Activated T-cell treated with anti-CD3 and anti-CD28 coated beads, Interleukin-2, amount 50 U/mL, for 72 hours (primary cell): ENCODE data around the gene PLXNA2. TPM values are rescaled to one million over a fixed set of nuclear protein-coding genes. Genes with fewer than 3 reads are reported as not detected.

Experiments used
- ATAC-seq, 2 donors: fragments of 150-1000 bp; cut with Tn5 transposase; replicated peaks in 1 of 2; 2 replicates each; pipeline ENCODE4 v1.10.0; 2021; ENCODE audit warnings: moderate library complexity in 2 of 2, mild to moderate bottlenecking in 1 of 2
- DNase-seq, 2 donors: peaks; one replicate each; pipeline ENCODE4 v3.0.0; 2021 to 2022; ENCODE audit warnings: mixed read lengths in 1 of 2
- H3K27ac Mint-ChIP-seq: one replicate; pipeline ENCODE4 v1.8.0; 2022; ENCODE audit warnings: mild to moderate bottlenecking, moderate library complexity, mixed read lengths
- H3K27me3 Mint-ChIP-seq: one replicate; pipeline ENCODE4 v1.8.0; 2022; ENCODE audit warnings: low read depth, mixed read lengths
- H3K36me3 Mint-ChIP-seq, 2 donors: one replicate each; pipeline ENCODE4 v1.8.0; 2022; ENCODE audit warnings: mixed read lengths in 2 of 2, mild to moderate bottlenecking in 1 of 2; ENCODE audit not compliant: insufficient read depth in 2 of 2
- H3K4me1 Mint-ChIP-seq: one replicate; pipeline ENCODE4 v1.8.0; 2022; ENCODE audit warnings: low read depth, mixed read lengths
- H3K4me3 Mint-ChIP-seq, 2 donors: one replicate each; pipeline ENCODE4 v1.8.0; 2022; ENCODE audit warnings: mild to moderate bottlenecking in 2 of 2, mixed read lengths in 2 of 2, moderate library complexity in 2 of 2
- H3K9me3 Mint-ChIP-seq, 2 donors: one replicate each; pipeline ENCODE4 v1.8.0; 2022; ENCODE audit warnings: mixed read lengths in 2 of 2
- total RNA-seq, 2 donors: library from RNA; stranded (reverse); gene quantifications; one replicate each; pipeline ENCODE4 v1.2.3, GENCODE V29; 2022

PLXNA2 gene
- total RNA-seq, 2 donors from 2014 or later, result 0.07 to 0.72 TPM

- no peaks in the 10 kb centered on the region for H3K36me3 Mint-ChIP-seq
- H3K27ac Mint-ChIP-seq, result no peak overlapping the region
- no peak overlapping the region for H3K4me3 Mint-ChIP-seq
- H3K4me1 Mint-ChIP-seq, result peaks cover 15% of the 10 kb centered on the region
- no peaks in the 10 kb centered on the region for H3K27me3 Mint-ChIP-seq
- ATAC-seq (no peak), DNase-seq (no peak)
- no peaks in the 10 kb centered on the region for H3K9me3 Mint-ChIP-seq
Observed at GRCh38 chr1:208192995-208193394, 51.2 kb downstream of the PLXNA2 start.

GRCh38 chr1:208190784-208191183 lies 53.4 kb downstream of the PLXNA2 start:
- no peak for ATAC-seq
- Mint-ChIP-seq H3K4me3 (no peak overlapping the region), H3K4me1 (peaks cover 22% of the 10 kb centered on the region)

GRCh38 chr1:208189716-208190115 lies 54.5 kb downstream of the PLXNA2 start:
- no peak for DNase-seq
- H3K4me3 Mint-ChIP-seq, result no peak overlapping the region
- no peak for ATAC-seq
- H3K27me3 Mint-ChIP-seq, result peaks cover 10% of the 10 kb centered on the region
- H3K4me1 Mint-ChIP-seq, result peaks cover 22% of the 10 kb centered on the region
- no peaks in the 10 kb centered on the region for H3K9me3 Mint-ChIP-seq
- no peak overlapping the region for H3K27ac Mint-ChIP-seq
- no peaks in the 10 kb centered on the region for H3K36me3 Mint-ChIP-seq

More at GRCh38 chr1:208190784-208191183, 53.4 kb downstream of the PLXNA2 start:
- Mint-ChIP-seq H3K27me3 (peaks cover 7% of the 10 kb centered on the region), H3K27ac (no peak overlapping the region), H3K36me3 (no peaks in the 10 kb centered on the region), H3K9me3 (no peaks in the 10 kb centered on the region)
- DNase-seq, result no peak

- ATAC-seq, result peak; percentile 74 to 82
Observed at GRCh38 chr1:208189183-208189582, 55.0 kb downstream of the PLXNA2 start.

GRCh38 chr1:208188607-208189006 lies 55.6 kb downstream of the PLXNA2 start:
- no peaks in the 10 kb centered on the region for H3K36me3 Mint-ChIP-seq

More at GRCh38 chr1:208189183-208189582, 55.0 kb downstream of the PLXNA2 start:
- H3K27me3 Mint-ChIP-seq, result peaks cover 10% of the 10 kb centered on the region
- no peaks in the 10 kb centered on the region for H3K36me3 Mint-ChIP-seq
- H3K4me1 Mint-ChIP-seq, result peaks cover 28% of the 10 kb centered on the region
- peak; percentile 1 to 26 for DNase-seq
- H3K27ac Mint-ChIP-seq, result no peak overlapping the region
- no peak overlapping the region for H3K4me3 Mint-ChIP-seq
- no peaks in the 10 kb centered on the region for H3K9me3 Mint-ChIP-seq

GRCh38 chr1:208187499-208188041 lies 56.6 kb downstream of the PLXNA2 start:
- Mint-ChIP-seq H3K4me1 (peaks cover 28% of the 10 kb centered on the region), H3K27ac (no peak overlapping the region), H3K4me3 (no peak overlapping the region), H3K36me3 (no peaks in the 10 kb centered on the region), H3K9me3 (no peaks in the 10 kb centered on the region), H3K27me3 (peaks cover 10% of the 10 kb centered on the region)
- no peak for ATAC-seq
- no peak for DNase-seq

More at GRCh38 chr1:208188607-208189006, 55.6 kb downstream of the PLXNA2 start:
- H3K27me3 Mint-ChIP-seq, result peaks cover 10% of the 10 kb centered on the region
- DNase-seq (no peak), ATAC-seq (no peak)
- no peaks in the 10 kb centered on the region for H3K9me3 Mint-ChIP-seq
- H3K4me3 Mint-ChIP-seq, result no peak overlapping the region
- peaks cover 28% of the 10 kb centered on the region for H3K4me1 Mint-ChIP-seq
- H3K27ac Mint-ChIP-seq, result no peak overlapping the region

- no peak for DNase-seq
- H3K36me3 Mint-ChIP-seq, result no peaks in the 10 kb centered on the region
- ATAC-seq, result no peak
- no peaks in the 10 kb centered on the region for H3K9me3 Mint-ChIP-seq
- peaks cover 10% of the 10 kb centered on the region for H3K27me3 Mint-ChIP-seq
- no peak overlapping the region for H3K27ac Mint-ChIP-seq
- peaks cover 28% of the 10 kb centered on the region for H3K4me1 Mint-ChIP-seq
- H3K4me3 Mint-ChIP-seq, result no peak overlapping the region
Observed at GRCh38 chr1:208185801-208186231, 58.4 kb downstream of the PLXNA2 start.

- no peak overlapping the region for H3K27ac Mint-ChIP-seq
- peaks cover 28% of the 10 kb centered on the region for H3K4me1 Mint-ChIP-seq
- H3K36me3 Mint-ChIP-seq, result no peaks in the 10 kb centered on the region
- H3K9me3 Mint-ChIP-seq, result no peaks in the 10 kb centered on the region
- ATAC-seq (no peak), DNase-seq (no peak)
- H3K27me3 Mint-ChIP-seq, result peaks cover 10% of the 10 kb centered on the region
- no peak overlapping the region for H3K4me3 Mint-ChIP-seq
Observed at GRCh38 chr1:208184966-208185654, 59.1 kb downstream of the PLXNA2 start.

GRCh38 chr1:208183977-208184911 lies 59.9 kb downstream of the PLXNA2 start:
- peaks cover 10% of the 10 kb centered on the region for H3K27me3 Mint-ChIP-seq
- H3K36me3 Mint-ChIP-seq, result no peaks in the 10 kb centered on the region
- H3K4me3 Mint-ChIP-seq, result no peak overlapping the region
- H3K4me1 Mint-ChIP-seq, result peaks cover 26% of the 10 kb centered on the region
- DNase-seq (peak in 1 of 2 donors; percentile 10), ATAC-seq (peak; percentile 74 to 79)
- no peaks in the 10 kb centered on the region for H3K9me3 Mint-ChIP-seq
- no peak overlapping the region for H3K27ac Mint-ChIP-seq

GRCh38 chr1:208182880-208183645 lies 61.1 kb downstream of the PLXNA2 start:
- DNase-seq (no peak), ATAC-seq (no peak)
- Mint-ChIP-seq H3K9me3 (no peaks in the 10 kb centered on the region), H3K4me1 (peaks cover 14% of the 10 kb centered on the region), H3K27ac (no peak overlapping the region), H3K27me3 (peaks cover 10% of the 10 kb centered on the region), H3K4me3 (no peak overlapping the region), H3K36me3 (no peaks in the 10 kb centered on the region)

- peaks cover 9% of the 10 kb centered on the region for H3K4me1 Mint-ChIP-seq
- DNase-seq (no peak), ATAC-seq (no peak)
- no peaks in the 10 kb centered on the region for H3K36me3 Mint-ChIP-seq
- no peak overlapping the region for H3K4me3 Mint-ChIP-seq
- no peak overlapping the region for H3K27ac Mint-ChIP-seq
- peaks cover 9% of the 10 kb centered on the region for H3K27me3 Mint-ChIP-seq
- no peaks in the 10 kb centered on the region for H3K9me3 Mint-ChIP-seq
Observed at GRCh38 chr1:208181364-208181763, 62.8 kb downstream of the PLXNA2 start.

GRCh38 chr1:208180421-208180820 lies 63.8 kb downstream of the PLXNA2 start:
- Mint-ChIP-seq H3K9me3 (no peaks in the 10 kb centered on the region), H3K27ac (no peak overlapping the region), H3K36me3 (no peaks in the 10 kb centered on the region), H3K4me3 (no peak overlapping the region), H3K4me1 (peaks cover 6% of the 10 kb centered on the region), H3K27me3 (no peaks in the 10 kb centered on the region)
- ATAC-seq (no peak), DNase-seq (no peak)
